Activated naive CD8-positive, alpha-beta T cell treated with anti-CD3 and anti-CD28 coated beads, Interleukin-2, amount 50 U/mL, for 24 hours (primary cell): ENCODE results near the gene GPR35.

Experiments used
- ATAC-seq: fragments of 150-1000 bp; cut with Tn5 transposase; one replicate; pipeline ENCODE4 v1.10.0; 2021
- DNase-seq: peaks from one replicate; pipeline ENCODE4 v3.0.0; 2021
- H3K27ac Mint-ChIP-seq: one replicate; pipeline ENCODE4 v1.8.0; 2021; ENCODE audit warnings: mild to moderate bottlenecking, mixed read lengths
- H3K27me3 Mint-ChIP-seq: one replicate; pipeline ENCODE4 v1.8.0; 2021; ENCODE audit warnings: mixed read lengths
- H3K36me3 Mint-ChIP-seq: one replicate; pipeline ENCODE4 v1.8.0; 2021; ENCODE audit warnings: low read depth, mixed read lengths
- H3K4me1 Mint-ChIP-seq: one replicate; pipeline ENCODE4 v1.8.0; 2021; ENCODE audit warnings: mixed read lengths
- H3K4me3 Mint-ChIP-seq: one replicate; pipeline ENCODE4 v1.8.0; 2021; ENCODE audit warnings: mild to moderate bottlenecking, moderate library complexity, mixed read lengths
- H3K9me3 Mint-ChIP-seq: one replicate; pipeline ENCODE4 v1.8.0; 2021; ENCODE audit warnings: mixed read lengths

The GPR35 gene

GRCh38 chr2:240619506-240620148 is 5.7 kb upstream of the GPR35 start:
- no peak for DNase-seq
- no peaks in the 10 kb centered on the region for H3K27me3 Mint-ChIP-seq
- ATAC-seq: no peak
- peaks cover 10% of the 10 kb centered on the region for H3K36me3 Mint-ChIP-seq
- H3K4me3 Mint-ChIP-seq: no peak overlapping the region
- H3K4me1 Mint-ChIP-seq: peaks cover 41% of the 10 kb centered on the region
- H3K9me3 Mint-ChIP-seq: peaks cover 6% of the 10 kb centered on the region
- H3K27ac Mint-ChIP-seq: peak overlapping the region; percentile 22

- ATAC-seq (no peak), DNase-seq (no peak)
- Mint-ChIP-seq H3K4me3 (no peak overlapping the region), H3K27ac (no peak overlapping the region), H3K4me1 (peaks cover 48% of the 10 kb centered on the region), H3K9me3 (peaks cover 6% of the 10 kb centered on the region), H3K27me3 (no peaks in the 10 kb centered on the region), H3K36me3 (peaks cover 10% of the 10 kb centered on the region)
Measured at GRCh38 chr2:240620149-240620731, 5.0 kb upstream of the GPR35 start.

GRCh38 chr2:240620859-240621258 is 4.4 kb upstream of the GPR35 start:
- Mint-ChIP-seq H3K27me3 (no peaks in the 10 kb centered on the region), H3K27ac (peak overlapping the region; percentile 91), H3K36me3 (peaks cover 10% of the 10 kb centered on the region), H3K4me1 (peaks cover 51% of the 10 kb centered on the region), H3K4me3 (no peak overlapping the region), H3K9me3 (peaks cover 6% of the 10 kb centered on the region)
- no peak for DNase-seq
- ATAC-seq: no peak

- Mint-ChIP-seq H3K27me3 (no peaks in the 10 kb centered on the region), H3K9me3 (peaks cover 6% of the 10 kb centered on the region), H3K36me3 (peaks cover 10% of the 10 kb centered on the region), H3K4me3 (peak overlapping the region; percentile 55), H3K4me1 (peaks cover 59% of the 10 kb centered on the region), H3K27ac (peak overlapping the region; percentile 91)
- DNase-seq (peak; percentile 10), ATAC-seq (no peak)
Measured at GRCh38 chr2:240622060-240622411, 3.2 kb upstream of the GPR35 start.

- Mint-ChIP-seq H3K9me3 (peaks cover 4% of the 10 kb centered on the region), H3K27me3 (no peaks in the 10 kb centered on the region), H3K4me1 (peaks cover 65% of the 10 kb centered on the region), H3K27ac (no peak overlapping the region), H3K36me3 (peaks cover 8% of the 10 kb centered on the region), H3K4me3 (no peak overlapping the region)
- no peak for ATAC-seq
- DNase-seq: peak; percentile 40
Measured at GRCh38 chr2:240622531-240623235, 2.6 kb upstream of the GPR35 start.

- peaks cover 5% of the 10 kb centered on the region for H3K36me3 Mint-ChIP-seq
- peak; percentile 15 for DNase-seq
- H3K27me3 Mint-ChIP-seq: no peaks in the 10 kb centered on the region
- H3K9me3 Mint-ChIP-seq: no peaks in the 10 kb centered on the region
- no peak overlapping the region for H3K27ac Mint-ChIP-seq
- H3K4me1 Mint-ChIP-seq: peaks cover 65% of the 10 kb centered on the region
- no peak for ATAC-seq
- no peak overlapping the region for H3K4me3 Mint-ChIP-seq
Measured at GRCh38 chr2:240623531-240624010, 1.7 kb upstream of the GPR35 start.

GRCh38 chr2:240624011-240624949 is 1.0 kb upstream of the GPR35 start:
- DNase-seq (peak; percentile 16), ATAC-seq (peak; percentile 0)
- Mint-ChIP-seq H3K36me3 (no peaks in the 10 kb centered on the region), H3K27ac (peak overlapping the region; percentile 79), H3K4me3 (peak overlapping the region; percentile 74), H3K9me3 (no peaks in the 10 kb centered on the region), H3K27me3 (no peaks in the 10 kb centered on the region), H3K4me1 (peaks cover 64% of the 10 kb centered on the region)

GRCh38 chr2:240626531-240627300 is 1.4 kb downstream of the GPR35 start:
- Mint-ChIP-seq H3K27me3 (no peaks in the 10 kb centered on the region), H3K36me3 (no peaks in the 10 kb centered on the region), H3K4me3 (peak overlapping the region; percentile 64), H3K27ac (peak overlapping the region; percentile 67), H3K9me3 (no peaks in the 10 kb centered on the region), H3K4me1 (peaks cover 46% of the 10 kb centered on the region)
- ATAC-seq (peak; percentile 41), DNase-seq (peak; percentile 54)

GRCh38 chr2:240627736-240628506 is 2.6 kb downstream of the GPR35 start:
- H3K9me3 Mint-ChIP-seq: peaks cover 5% of the 10 kb centered on the region
- H3K27me3 Mint-ChIP-seq: no peaks in the 10 kb centered on the region
- no peak overlapping the region for H3K27ac Mint-ChIP-seq
- no peak overlapping the region for H3K4me3 Mint-ChIP-seq
- H3K4me1 Mint-ChIP-seq: peaks cover 37% of the 10 kb centered on the region
- ATAC-seq: no peak
- DNase-seq: no peak
- no peaks in the 10 kb centered on the region for H3K36me3 Mint-ChIP-seq

GRCh38 chr2:240628507-240628807 is 3.2 kb downstream of the GPR35 start:
- H3K4me1 Mint-ChIP-seq: peaks cover 32% of the 10 kb centered on the region
- peaks cover 11% of the 10 kb centered on the region for H3K9me3 Mint-ChIP-seq
- no peak overlapping the region for H3K4me3 Mint-ChIP-seq
- H3K36me3 Mint-ChIP-seq: peaks cover 4% of the 10 kb centered on the region
- DNase-seq (no peak), ATAC-seq (no peak)
- H3K27me3 Mint-ChIP-seq: no peaks in the 10 kb centered on the region
- H3K27ac Mint-ChIP-seq: no peak overlapping the region

- DNase-seq (no peak), ATAC-seq (no peak)
- no peaks in the 10 kb centered on the region for H3K27me3 Mint-ChIP-seq
- no peak overlapping the region for H3K27ac Mint-ChIP-seq
- peaks cover 6% of the 10 kb centered on the region for H3K36me3 Mint-ChIP-seq
- H3K4me3 Mint-ChIP-seq: no peak overlapping the region
- peaks cover 14% of the 10 kb centered on the region for H3K9me3 Mint-ChIP-seq
- peaks cover 30% of the 10 kb centered on the region for H3K4me1 Mint-ChIP-seq
Measured at GRCh38 chr2:240628808-240629618, 3.7 kb downstream of the GPR35 start.

GRCh38 chr2:240629619-240629967 is 4.3 kb downstream of the GPR35 start:
- ATAC-seq: no peak
- Mint-ChIP-seq H3K36me3 (peaks cover 8% of the 10 kb centered on the region), H3K4me3 (no peak overlapping the region), H3K9me3 (peaks cover 19% of the 10 kb centered on the region), H3K4me1 (peaks cover 24% of the 10 kb centered on the region), H3K27me3 (no peaks in the 10 kb centered on the region), H3K27ac (no peak overlapping the region)
- DNase-seq: no peak
